ENCODE measurements around the gene TAF10. TPM values are rescaled to one million over a fixed set of nuclear protein-coding genes. Genes with fewer than 3 reads are reported as not detected.

TAF10 gene
- total RNA-seq, 4 donors from 2014 or later = 35.7 to 114 (median 53.8) TPM

GRCh38 chr11:6640985-6641701 is 29.1 kb upstream of the TAF10 start:
- in situ Hi-C loops (cut with MboI; ENCODE audit: low pct_ligation_motif_present in 1 of 4, low pct_unique_long_range_greater_than_20kb in 1 of 4, low sequenced_read_pairs in 3 of 4) (no loop called here), intact Hi-C loops (cut with DNase I; ENCODE audit: low total_unique reads) (no loop called here)
- Histone ChIP-seq H3K27ac (no peak overlapping the region), H3K4me1 (peaks cover 8 to 34% (median 10%) of the 10 kb centered on the region in 4 donors), H3K27me3 (no peaks in the 10 kb centered on the region), H3K36me3 (no peaks in the 10 kb centered on the region), H3K9me3 (no peaks in the 10 kb centered on the region), H3K4me3 (no peak overlapping the region)
- 95% methylated on average over 26 of the region's 26 CpGs; no CpG with 5 or more reads in 1 of the 2 donors for WGBS, 2 donors (ENCODE audit: low coverage in 1 of 2)
- no peak for DNase-seq
- TF ChIP-seq EP300 (IDR thresholded peaks at IDR 0.05; ENCODE audit: low read depth) (no peak), CTCF (IDR thresholded peaks at IDR 0.05) (no peak), POLR2A (IDR thresholded peaks at IDR 0.05) (no peak), POLR2AphosphoS5 (IDR thresholded peaks at IDR 0.05) (no peak)

- no peak overlapping the region for H3K27ac ChIP-seq
- H3K36me3 ChIP-seq = no peaks in the 10 kb centered on the region
- no peaks in the 10 kb centered on the region for H3K9me3 ChIP-seq
- in situ Hi-C loops (cut with MboI; ENCODE audit: low pct_ligation_motif_present in 1 of 4, low pct_unique_long_range_greater_than_20kb in 1 of 4, low sequenced_read_pairs in 3 of 4) = no loop called here
- intact Hi-C loops (cut with DNase I; ENCODE audit: low total_unique reads) = no loop called here
- no peaks in the 10 kb centered on the region for H3K27me3 ChIP-seq
- H3K4me1 ChIP-seq = peaks cover 8 to 40% (median 17%) of the 10 kb centered on the region in 4 donors
- DNase-seq = no peak
- TF ChIP-seq POLR2AphosphoS5 (IDR thresholded peaks at IDR 0.05) (no peak), CTCF (IDR thresholded peaks at IDR 0.05) (no peak), EP300 (IDR thresholded peaks at IDR 0.05; ENCODE audit: low read depth) (no peak), POLR2A (IDR thresholded peaks at IDR 0.05) (no peak)
- 88 to 91% methylated on average over 6 to 29 of the region's 36 CpGs for WGBS, 2 donors (ENCODE audit: low coverage in 1 of 2)
- H3K4me3 ChIP-seq = no peak overlapping the region
Observed at GRCh38 chr11:6640036-6640984, 28.3 kb upstream of the TAF10 start.

GRCh38 chr11:6638429-6638828 is 26.4 kb upstream of the TAF10 start:
- intact Hi-C loops (cut with DNase I; ENCODE audit: low total_unique reads) (no loop called here), in situ Hi-C loops (cut with MboI; ENCODE audit: low pct_ligation_motif_present in 1 of 4, low pct_unique_long_range_greater_than_20kb in 1 of 4, low sequenced_read_pairs in 3 of 4) (no loop called here)
- no peaks in the 10 kb centered on the region for H3K9me3 ChIP-seq
- no peak for TF ChIP-seq POLR2AphosphoS5 (IDR thresholded peaks at IDR 0.05)
- TF ChIP-seq EP300 (IDR thresholded peaks at IDR 0.05; ENCODE audit: low read depth) = no peak
- no peak for TF ChIP-seq CTCF (IDR thresholded peaks at IDR 0.05)
- no peak for TF ChIP-seq POLR2A (IDR thresholded peaks at IDR 0.05)
- H3K4me3 ChIP-seq = no peak overlapping the region
- H3K27ac ChIP-seq = peak overlapping the region; percentile 4 to 85 (median 49)
- peaks cover 14 to 48% (median 22%) of the 10 kb centered on the region in 4 donors for H3K4me1 ChIP-seq
- no peaks in the 10 kb centered on the region for H3K36me3 ChIP-seq
- no peaks in the 10 kb centered on the region for H3K27me3 ChIP-seq
- WGBS, 2 donors (ENCODE audit: low coverage in 1 of 2) = 66 to 71% methylated on average over 3 to 4 of the region's 4 CpGs
- DNase-seq = no peak

GRCh38 chr11:6637871-6638270 is 25.9 kb upstream of the TAF10 start:
- intact Hi-C loops (cut with DNase I; ENCODE audit: low total_unique reads) = no loop called here
- Histone ChIP-seq H3K36me3 (no peaks in the 10 kb centered on the region), H3K9me3 (no peaks in the 10 kb centered on the region), H3K4me3 (no peak overlapping the region), H3K27ac (peak overlapping the region; percentile 4 to 85 (median 49)), H3K4me1 (peaks cover 14 to 48% (median 22%) of the 10 kb centered on the region in 4 donors), H3K27me3 (no peaks in the 10 kb centered on the region)
- in situ Hi-C loops (cut with MboI; ENCODE audit: low pct_ligation_motif_present in 1 of 4, low pct_unique_long_range_greater_than_20kb in 1 of 4, low sequenced_read_pairs in 3 of 4) = no loop called here
- TF ChIP-seq CTCF (IDR thresholded peaks at IDR 0.05) = no peak
- TF ChIP-seq POLR2AphosphoS5 (IDR thresholded peaks at IDR 0.05) = no peak
- no peak for TF ChIP-seq POLR2A (IDR thresholded peaks at IDR 0.05)
- TF ChIP-seq EP300 (IDR thresholded peaks at IDR 0.05; ENCODE audit: low read depth) = no peak
- DNase-seq = no peak
- 40% methylated on average over 1 to 3 of the region's 3 CpGs for WGBS, 2 donors (ENCODE audit: low coverage in 1 of 2)

All from transverse colon (tissue), 4 donors.